ENCODE data around the gene ZDHHC20. TPM values are rescaled to one million over a fixed set of nuclear protein-coding genes. Genes with fewer than 3 reads are reported as not detected.

ZDHHC20 gene
- total RNA-seq, 1 experiment from 2014 or later, result 90.6 TPM

DNA sequence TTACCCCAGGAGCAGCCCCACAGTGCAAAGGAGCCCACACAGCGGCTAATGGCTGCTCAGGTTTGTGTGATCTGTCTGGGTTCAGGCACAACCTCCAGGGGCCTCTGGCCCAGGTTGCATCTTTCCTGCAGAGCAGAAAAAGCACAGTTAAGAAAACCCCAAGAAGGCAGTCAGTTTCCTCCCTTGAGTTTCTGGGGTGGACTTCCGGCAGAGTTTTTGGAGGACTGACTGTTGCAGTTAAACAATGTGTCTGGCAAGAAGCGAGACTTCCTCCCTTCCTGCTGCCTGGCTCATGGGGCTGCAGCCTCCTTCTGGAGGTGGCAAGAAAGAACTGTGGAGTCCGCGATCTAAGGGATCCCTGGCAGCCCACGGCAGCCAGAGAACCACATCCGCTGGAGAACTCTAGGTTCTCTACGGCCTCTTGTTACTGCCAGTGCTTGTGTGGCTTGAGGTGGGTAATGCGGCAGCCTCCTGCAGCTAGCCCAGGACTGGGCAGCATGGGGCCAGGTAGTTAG, 114.4 kb downstream of the ZDHHC20 start:
- BruUV-seq (replicated peaks), result no TSS peak
- TF ChIP-seq, protein P1, sequence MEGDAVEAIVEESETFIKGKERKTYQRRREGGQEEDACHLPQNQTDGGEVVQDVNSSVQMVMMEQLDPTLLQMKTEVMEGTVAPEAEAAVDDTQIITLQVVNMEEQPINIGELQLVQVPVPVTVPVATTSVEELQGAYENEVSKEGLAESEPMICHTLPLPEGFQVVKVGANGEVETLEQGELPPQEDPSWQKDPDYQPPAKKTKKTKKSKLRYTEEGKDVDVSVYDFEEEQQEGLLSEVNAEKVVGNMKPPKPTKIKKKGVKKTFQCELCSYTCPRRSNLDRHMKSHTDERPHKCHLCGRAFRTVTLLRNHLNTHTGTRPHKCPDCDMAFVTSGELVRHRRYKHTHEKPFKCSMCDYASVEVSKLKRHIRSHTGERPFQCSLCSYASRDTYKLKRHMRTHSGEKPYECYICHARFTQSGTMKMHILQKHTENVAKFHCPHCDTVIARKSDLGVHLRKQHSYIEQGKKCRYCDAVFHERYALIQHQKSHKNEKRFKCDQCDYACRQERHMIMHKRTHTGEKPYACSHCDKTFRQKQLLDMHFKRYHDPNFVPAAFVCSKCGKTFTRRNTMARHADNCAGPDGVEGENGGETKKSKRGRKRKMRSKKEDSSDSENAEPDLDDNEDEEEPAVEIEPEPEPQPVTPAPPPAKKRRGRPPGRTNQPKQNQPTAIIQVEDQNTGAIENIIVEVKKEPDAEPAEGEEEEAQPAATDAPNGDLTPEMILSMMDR (IDR thresholded peaks at IDR 0.05; ENCODE audit: unreplicated experiment), result no peak
- no peak for DNase-seq
- Mint-ChIP-seq H3K36me3 (ENCODE audit: insufficient read depth, unreplicated experiment) (no peaks in the 10 kb centered on the region), H3K27ac (ENCODE audit: unreplicated experiment) (no peak overlapping the region), H3K4me1 (ENCODE audit: low read depth, unreplicated experiment) (no peaks in the 10 kb centered on the region), H3K4me3 (ENCODE audit: low read depth, unreplicated experiment) (no peak overlapping the region), H3K9me3 (ENCODE audit: low read depth, unreplicated experiment) (no peaks in the 10 kb centered on the region), H3K27me3 (ENCODE audit: unreplicated experiment) (no peaks in the 10 kb centered on the region)
- CTCF ChIA-PET, result no interaction called here
- intact Hi-C loops (cut with micrococcal nuclease; ENCODE audit: unreplicated experiment), result no loop called here

- Mint-ChIP-seq H3K36me3 (ENCODE audit: insufficient read depth, unreplicated experiment) (no peaks in the 10 kb centered on the region), H3K4me1 (ENCODE audit: low read depth, unreplicated experiment) (no peaks in the 10 kb centered on the region), H3K9me3 (ENCODE audit: low read depth, unreplicated experiment) (no peaks in the 10 kb centered on the region), H3K27ac (ENCODE audit: unreplicated experiment) (no peak overlapping the region), H3K4me3 (ENCODE audit: low read depth, unreplicated experiment) (no peak overlapping the region), H3K27me3 (ENCODE audit: unreplicated experiment) (no peaks in the 10 kb centered on the region)
- CTCF ChIA-PET, result interaction anchor here (0.6 kb wide), 1 partner anchor 587 kb away, joined by 3 read pairs; no protein-coding TSS in a partner anchor
- BruUV-seq (replicated peaks), result no TSS peak
- intact Hi-C loops (cut with micrococcal nuclease; ENCODE audit: unreplicated experiment), result no loop called here
- TF ChIP-seq, protein P1 (IDR thresholded peaks at IDR 0.05; ENCODE audit: unreplicated experiment), result no peak
- no peak for DNase-seq
Observed at GRCh38 chr13:21343659-21344058, 115.4 kb downstream of the ZDHHC20 start.

- Mint-ChIP-seq H3K27ac (ENCODE audit: unreplicated experiment) (no peak overlapping the region), H3K9me3 (ENCODE audit: low read depth, unreplicated experiment) (no peaks in the 10 kb centered on the region), H3K36me3 (ENCODE audit: insufficient read depth, unreplicated experiment) (no peaks in the 10 kb centered on the region), H3K4me1 (ENCODE audit: low read depth, unreplicated experiment) (no peaks in the 10 kb centered on the region), H3K4me3 (ENCODE audit: low read depth, unreplicated experiment) (no peak overlapping the region), H3K27me3 (ENCODE audit: unreplicated experiment) (no peaks in the 10 kb centered on the region)
- no peak for DNase-seq
- BruUV-seq (replicated peaks), result no TSS peak
- TF ChIP-seq, protein P1 (IDR thresholded peaks at IDR 0.05; ENCODE audit: unreplicated experiment), result no peak
- intact Hi-C loops (cut with micrococcal nuclease; ENCODE audit: unreplicated experiment), result no loop called here
- CTCF ChIA-PET, result interaction anchor here (0.7 kb wide), 1 partner anchor 319 kb away, joined by 3 read pairs; no protein-coding TSS in a partner anchor
Observed at GRCh38 chr13:21342699-21343442, 116.2 kb downstream of the ZDHHC20 start.

GRCh38 chr13:21341637-21342422, 117.3 kb downstream of the ZDHHC20 start:
- no peaks in the 10 kb centered on the region for H3K4me1 Mint-ChIP-seq (ENCODE audit: low read depth, unreplicated experiment)
- H3K4me3 Mint-ChIP-seq (ENCODE audit: low read depth, unreplicated experiment), result no peak overlapping the region
- no TSS peak for BruUV-seq (replicated peaks)
- no peak overlapping the region for H3K27ac Mint-ChIP-seq (ENCODE audit: unreplicated experiment)
- TF ChIP-seq, protein P1 (IDR thresholded peaks at IDR 0.05; ENCODE audit: unreplicated experiment), result no peak
- DNase-seq, result no peak
- intact Hi-C loops (cut with micrococcal nuclease; ENCODE audit: unreplicated experiment), result no loop called here
- CTCF ChIA-PET, result no interaction called here
- no peaks in the 10 kb centered on the region for H3K27me3 Mint-ChIP-seq (ENCODE audit: unreplicated experiment)
- peaks cover 9% of the 10 kb centered on the region for H3K36me3 Mint-ChIP-seq (ENCODE audit: insufficient read depth, unreplicated experiment)
- no peaks in the 10 kb centered on the region for H3K9me3 Mint-ChIP-seq (ENCODE audit: low read depth, unreplicated experiment)
